H9 (cell line): ENCODE data around the gene SKAP1. TPM values are rescaled to one million over a fixed set of nuclear protein-coding genes. Genes with fewer than 3 reads are reported as not detected.

ENCODE experiments used
- DNase-seq: peaks from one replicate; pipeline ENCODE4 v3.0.0-alpha.2; 2017
- H2AFZ ChIP-seq: one replicate; pipeline ENCODE4 v1.6.1; 2013; ENCODE audit warnings: mild to moderate bottlenecking, low read length, control low read depth, moderate library complexity
- H2AK5ac ChIP-seq: 2 replicates; pipeline ENCODE4 v1.6.1; 2013; ENCODE audit warnings: low read length, control low read depth, mixed read lengths; ENCODE audit not compliant: insufficient read length
- H2BK120ac ChIP-seq: one replicate; pipeline ENCODE4 v1.6.1; 2013; ENCODE audit warnings: low read depth, mild to moderate bottlenecking, low read length, control low read depth, inconsistent platforms; ENCODE audit not compliant: poor library complexity, severe bottlenecking
- H2BK12ac ChIP-seq: 2 replicates; pipeline ENCODE4 v1.6.1; 2013; ENCODE audit warnings: low read length, control low read depth, mixed read lengths, low read depth; ENCODE audit not compliant: insufficient read length
- H2BK15ac ChIP-seq: 2 replicates; pipeline ENCODE4 v1.6.1; 2013; ENCODE audit warnings: low read depth, low read length, control low read depth
- H2BK20ac ChIP-seq: one replicate; pipeline ENCODE4 v1.6.1; 2013; ENCODE audit warnings: low read depth, mild to moderate bottlenecking, low read length, control low read depth, inconsistent platforms; ENCODE audit not compliant: poor library complexity, severe bottlenecking
- H2BK5ac ChIP-seq: 2 replicates; pipeline ENCODE4 v1.6.1; 2013; ENCODE audit warnings: low read length, control low read depth, mixed read lengths; ENCODE audit not compliant: insufficient read length
- H3K14ac ChIP-seq: 2 replicates; pipeline ENCODE4 v1.6.1; 2013; ENCODE audit warnings: low read length, control low read depth; ENCODE audit not compliant: insufficient read depth
- H3K18ac ChIP-seq: 2 replicates; pipeline ENCODE4 v1.6.1; 2013; ENCODE audit warnings: low read depth, mild to moderate bottlenecking, mixed read lengths, low read length, control low read depth; ENCODE audit not compliant: insufficient read length
- H3K23ac ChIP-seq: 2 replicates; pipeline ENCODE4 v1.6.1; 2013; ENCODE audit warnings: low read length, control low read depth, mixed read lengths, low read depth; ENCODE audit not compliant: insufficient read length
- H3K23me2 ChIP-seq: 2 replicates; pipeline ENCODE4 v1.6.1; 2013; ENCODE audit warnings: low read depth, mild to moderate bottlenecking, mixed read lengths, low read length, control low read depth; ENCODE audit not compliant: insufficient read length, poor library complexity, severe bottlenecking
- H3K27ac ChIP-seq: 2 replicates; pipeline ENCODE4 v1.5.1; 2013; ENCODE audit warnings: low read length, control low read depth, mixed read lengths, low read depth; ENCODE audit not compliant: insufficient read length
- H3K27me3 ChIP-seq: 2 replicates; pipeline ENCODE4 v1.6.1; 2013; ENCODE audit warnings: low read length, control low read depth, inconsistent platforms; ENCODE audit not compliant: insufficient read depth
- H3K4ac ChIP-seq: 2 replicates; pipeline ENCODE4 v1.6.1; 2013; ENCODE audit warnings: low read depth, mild to moderate bottlenecking, control low read depth, inconsistent platforms, low read length, moderate library complexity
- H3K4me1 ChIP-seq: 2 replicates; pipeline ENCODE4 v1.6.1; 2013; ENCODE audit warnings: low read length, control low read depth, inconsistent platforms; ENCODE audit not compliant: insufficient read depth
- H3K4me2 ChIP-seq: 2 replicates; pipeline ENCODE4 v1.6.1; 2013; ENCODE audit warnings: low read length, control low read depth, mixed read lengths; ENCODE audit not compliant: insufficient read length, insufficient read depth
- H3K56ac ChIP-seq: 2 replicates; pipeline ENCODE4 v1.6.1; 2013; ENCODE audit warnings: low read depth, mild to moderate bottlenecking, mixed read lengths, low read length, control low read depth; ENCODE audit not compliant: insufficient read length
- H3K79me1 ChIP-seq: 2 replicates; pipeline ENCODE4 v1.6.1; 2013; ENCODE audit warnings: low read depth, mild to moderate bottlenecking, moderate library complexity, low read length, control low read depth, inconsistent platforms; ENCODE audit not compliant: insufficient read depth, poor library complexity, severe bottlenecking
- H3K79me2 ChIP-seq: 2 replicates; pipeline ENCODE4 v1.6.1; 2013; ENCODE audit warnings: low read length, control low read depth, inconsistent platforms; ENCODE audit not compliant: insufficient read depth
- H3K9ac ChIP-seq: 2 replicates; pipeline ENCODE4 v1.6.1; 2013; ENCODE audit warnings: low read length, control low read depth, mixed read lengths; ENCODE audit not compliant: insufficient read length; ENCODE audit errors: extremely low read depth
- H3K9me3 ChIP-seq: one replicate; pipeline ENCODE4 v1.6.1; 2013; ENCODE audit warnings: low read depth, low read length, inconsistent platforms; ENCODE audit not compliant: control insufficient read depth
- H3T11ph ChIP-seq: one replicate; pipeline ENCODE4 v1.6.1; 2013; ENCODE audit warnings: mild to moderate bottlenecking, low read length, control low read depth, inconsistent platforms
- H4K20me1 ChIP-seq: one replicate; pipeline ENCODE4 v1.6.1; 2013; ENCODE audit not compliant: control insufficient read depth, insufficient read length, insufficient read depth
- H4K5ac ChIP-seq: 2 replicates; pipeline ENCODE4 v1.6.1; 2013; ENCODE audit warnings: low read depth, mild to moderate bottlenecking, mixed read lengths, low read length, control low read depth; ENCODE audit not compliant: insufficient read length
- H4K8ac ChIP-seq: replicated peaks from 2 replicates; pipeline ENCODE4 v1.6.1; 2013; ENCODE audit warnings: low read length, control low read depth, mixed read lengths, low read depth; ENCODE audit not compliant: insufficient read length
- H4K91ac ChIP-seq: 2 replicates; pipeline ENCODE4 v1.6.1; 2013; ENCODE audit warnings: low read depth, mild to moderate bottlenecking, moderate library complexity, mixed read lengths, low read length, control low read depth; ENCODE audit not compliant: insufficient read length
- H3K27ac Mint-ChIP-seq, 3 experiments: 2 replicates in 2 of 3; 3 replicates in 1 of 3; pipeline ENCODE4 v1.8.0; 2020 to 2021; ENCODE audit warnings: mixed read lengths in 3 of 3, mild to moderate bottlenecking in 1 of 3, moderate library complexity in 1 of 3
- H3K27me3 Mint-ChIP-seq: 2 replicates; pipeline ENCODE4 v1.8.0; 2021; ENCODE audit warnings: low read depth, mild to moderate bottlenecking, moderate library complexity, mixed read lengths
- H3K36me3 Mint-ChIP-seq, 3 experiments: 2 replicates in 2 of 3; 3 replicates in 1 of 3; pipeline ENCODE4 v1.8.0; 2020 to 2021; ENCODE audit warnings: low read depth in 3 of 3, mixed read lengths in 3 of 3; ENCODE audit not compliant: insufficient read depth in 1 of 3
- H3K4me1 Mint-ChIP-seq, 2 experiments: 2 replicates each; pipeline ENCODE4 v1.8.0; 2020; ENCODE audit warnings: mixed read lengths in 2 of 2
- H3K4me3 Mint-ChIP-seq, 2 experiments: 2 replicates in 1 of 2; 3 replicates in 1 of 2; pipeline ENCODE4 v1.8.0; 2020 to 2021; ENCODE audit warnings: mild to moderate bottlenecking in 2 of 2, mixed read lengths in 2 of 2, moderate library complexity in 1 of 2
- H3K9me3 Mint-ChIP-seq, 2 experiments: 2 replicates in 1 of 2; 3 replicates in 1 of 2; pipeline ENCODE4 v1.8.0; 2020; ENCODE audit warnings: mild to moderate bottlenecking in 2 of 2, mixed read lengths in 2 of 2, moderate library complexity in 1 of 2
- WGBS: extraction: QIAGEN DNeasy Blood & Tissue Kit; methylation state at CpG from one replicate; pipeline ENCODE4 v1.1.7; 2013; ENCODE audit warnings: missing lambda C conversion rate, low lambda C conversion rate, mixed read lengths; ENCODE audit not compliant: insufficient read length; ENCODE audit errors: extremely low coverage; 5-methylcytosine and 5-hydroxymethylcytosine counted together
- total RNA-seq: library from RNA; stranded (reverse); gene quantifications from 2 replicates; pipeline ENCODE4 v1.2.1, GENCODE V29; 2021
- TF ChIP-seq, protein P1 (sequence below): fragments of 200-600 bp; sonication (generic); conservative IDR thresholded peaks from 3 replicates; pipeline ENCODE4 v1.8.0; 2021; ENCODE audit warnings: antibody characterized with exemption, mild to moderate bottlenecking

Gene SKAP1
- total RNA-seq, 1 experiment from 2014 or later = not detected

DNA sequence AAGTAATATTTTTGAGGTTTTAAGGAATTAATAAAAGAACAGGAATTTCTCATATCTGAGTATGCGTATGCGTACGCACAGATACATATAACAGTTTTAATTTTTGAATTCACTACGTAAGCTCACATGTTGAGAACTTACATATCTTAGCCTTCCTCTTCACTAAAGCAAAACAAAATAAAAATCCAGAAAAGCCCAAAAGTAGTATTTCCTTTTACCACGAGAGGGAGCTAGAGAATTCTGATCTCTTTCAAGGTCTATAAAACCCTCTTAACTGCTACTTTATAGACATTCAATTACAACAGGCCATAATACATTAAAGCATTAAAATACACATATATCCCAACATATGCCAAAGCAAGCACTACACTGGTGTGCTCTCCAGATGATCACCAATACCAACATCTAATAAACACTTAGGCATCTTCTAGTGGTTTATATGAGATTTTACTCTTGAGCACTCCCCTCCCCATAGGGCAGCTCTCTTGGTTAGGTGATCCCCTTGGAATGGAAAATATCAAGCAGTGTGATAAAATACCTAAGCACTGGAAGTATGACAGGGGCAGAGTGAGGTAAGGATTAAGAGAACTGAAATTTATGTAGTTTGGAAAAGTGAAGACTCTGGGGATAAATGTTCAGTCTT is 94.0 kb downstream of the SKAP1 start:
- no peak overlapping the region for H3K27ac Mint-ChIP-seq

More for the DNA sequence above, 94.0 kb downstream of the SKAP1 start:
- H4K91ac ChIP-seq = no peak overlapping the region
- H3K9me3 ChIP-seq = no peaks in the 10 kb centered on the region
- no peaks in the 10 kb centered on the region for H3K4me1 Mint-ChIP-seq
- no peak for DNase-seq
- no peak overlapping the region for H2BK5ac ChIP-seq
- H2BK120ac ChIP-seq = no peak overlapping the region
- no CpG with 5 or more reads among the region's 5 CpGs for WGBS
- no peak overlapping the region for H3K23ac ChIP-seq
- H3K27me3 ChIP-seq = peaks cover 5% of the 10 kb centered on the region; the same call in 1 of the 2 replicates
- H3K9ac ChIP-seq = no peak overlapping the region
- no peak overlapping the region for H2AK5ac ChIP-seq
- no peaks in the 10 kb centered on the region for H4K20me1 ChIP-seq
- H3K27me3 Mint-ChIP-seq = peaks cover 64% of the 10 kb centered on the region
- no peaks in the 10 kb centered on the region for H3K4me1 ChIP-seq
- no peak overlapping the region for H2BK20ac ChIP-seq
- no peaks in the 10 kb centered on the region for H3K79me1 ChIP-seq
- H3K4me2 ChIP-seq = no peak overlapping the region
- no peak overlapping the region for H3K14ac ChIP-seq
- H3K36me3 Mint-ChIP-seq = no peaks in the 10 kb centered on the region
- H2BK12ac ChIP-seq = no peak overlapping the region
- no peak overlapping the region for H4K5ac ChIP-seq
- no peak overlapping the region for H3K4ac ChIP-seq
- no peak overlapping the region for H3K18ac ChIP-seq
- H4K8ac ChIP-seq = no peak overlapping the region
- H3K79me2 ChIP-seq = no peaks in the 10 kb centered on the region
- no peaks in the 10 kb centered on the region for H3K9me3 Mint-ChIP-seq
- no peak overlapping the region for H3K4me3 Mint-ChIP-seq
- TF ChIP-seq, protein P1, sequence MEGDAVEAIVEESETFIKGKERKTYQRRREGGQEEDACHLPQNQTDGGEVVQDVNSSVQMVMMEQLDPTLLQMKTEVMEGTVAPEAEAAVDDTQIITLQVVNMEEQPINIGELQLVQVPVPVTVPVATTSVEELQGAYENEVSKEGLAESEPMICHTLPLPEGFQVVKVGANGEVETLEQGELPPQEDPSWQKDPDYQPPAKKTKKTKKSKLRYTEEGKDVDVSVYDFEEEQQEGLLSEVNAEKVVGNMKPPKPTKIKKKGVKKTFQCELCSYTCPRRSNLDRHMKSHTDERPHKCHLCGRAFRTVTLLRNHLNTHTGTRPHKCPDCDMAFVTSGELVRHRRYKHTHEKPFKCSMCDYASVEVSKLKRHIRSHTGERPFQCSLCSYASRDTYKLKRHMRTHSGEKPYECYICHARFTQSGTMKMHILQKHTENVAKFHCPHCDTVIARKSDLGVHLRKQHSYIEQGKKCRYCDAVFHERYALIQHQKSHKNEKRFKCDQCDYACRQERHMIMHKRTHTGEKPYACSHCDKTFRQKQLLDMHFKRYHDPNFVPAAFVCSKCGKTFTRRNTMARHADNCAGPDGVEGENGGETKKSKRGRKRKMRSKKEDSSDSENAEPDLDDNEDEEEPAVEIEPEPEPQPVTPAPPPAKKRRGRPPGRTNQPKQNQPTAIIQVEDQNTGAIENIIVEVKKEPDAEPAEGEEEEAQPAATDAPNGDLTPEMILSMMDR = peak; percentile 85
- no peak overlapping the region for H2BK15ac ChIP-seq
- H3K27ac ChIP-seq = no peak overlapping the region
- no peak overlapping the region for H3K56ac ChIP-seq
- H2AFZ ChIP-seq = no peak overlapping the region
- H3K23me2 ChIP-seq = no peaks in the 10 kb centered on the region
- no peak overlapping the region for H3T11ph ChIP-seq
